ENCODE data around the gene AHCYL2. TPM values are rescaled to one million over a fixed set of nuclear protein-coding genes. Genes with fewer than 3 reads are reported as not detected.

AHCYL2 gene
- total and polyA plus RNA-seq, 4 donors: 44.6 to 138 (median 69.0) TPM

DNA sequence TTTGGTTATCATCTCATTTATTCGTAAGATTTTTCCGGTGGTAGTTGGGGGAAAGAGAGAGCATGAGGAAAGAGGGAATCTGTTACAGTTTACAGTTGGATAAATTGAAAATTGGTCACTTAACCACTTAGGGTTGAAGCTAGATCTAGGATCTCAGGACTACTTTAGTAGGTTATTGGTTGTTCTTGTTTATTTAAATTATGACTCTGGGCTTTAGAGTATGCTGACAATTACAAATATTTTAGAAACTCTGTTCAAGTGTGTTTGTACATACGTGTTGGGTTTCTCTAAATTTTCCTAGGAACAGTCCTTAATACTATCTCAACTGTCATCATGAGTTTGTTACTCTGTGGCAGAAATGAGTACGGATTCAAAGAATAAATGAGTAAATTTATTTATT lies 160.8 kb downstream of the AHCYL2 start:
- peaks cover 5% of the 10 kb centered on the region for H3K36me3 ChIP-seq (ENCODE audit: control insufficient read depth, insufficient read depth, low read length)
- H3K9me3 ChIP-seq (ENCODE audit: control insufficient read depth, insufficient read depth, low read length): no peaks in the 10 kb centered on the region
- H3K4me3 ChIP-seq (ENCODE audit: low read depth, low read length): no peak overlapping the region
- H3K4me1 ChIP-seq (ENCODE audit: control insufficient read depth, insufficient read depth, low read length): peaks cover 4% of the 10 kb centered on the region
- 100% methylated on average over 2 of the region's 4 CpGs for WGBS (ENCODE audit: insufficient coverage)
- DNase-seq (ENCODE audit: low read depth in 4 of 6, low spot score in 6 of 6): no peak
- no peak overlapping the region for H3K27ac ChIP-seq (ENCODE audit: low read depth, low read length)
- H3K27me3 ChIP-seq (ENCODE audit: control insufficient read depth, insufficient read depth, low read length): no peaks in the 10 kb centered on the region

DNA sequence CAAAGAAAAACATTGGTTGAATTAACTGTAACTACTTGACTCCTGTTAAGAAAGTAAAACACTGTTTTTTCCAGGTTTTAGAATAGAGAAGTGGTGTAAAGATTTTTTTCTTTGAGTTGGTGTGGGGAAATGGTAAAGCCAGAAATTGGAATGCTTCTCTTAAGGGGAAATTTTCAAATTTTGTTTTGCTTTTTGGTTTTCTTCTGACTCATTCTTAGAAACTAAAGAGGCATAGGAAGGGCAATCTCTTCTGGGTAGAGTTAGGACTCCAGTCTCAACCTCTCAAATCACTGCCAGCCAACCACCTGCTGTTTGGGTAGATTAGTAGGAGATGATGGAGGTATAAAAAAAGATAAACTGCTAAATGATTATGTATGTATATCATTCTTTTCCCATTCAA lies 161.7 kb downstream of the AHCYL2 start:
- Histone ChIP-seq H3K36me3 (ENCODE audit: control insufficient read depth, insufficient read depth, low read length) (peaks cover 5% of the 10 kb centered on the region), H3K9me3 (ENCODE audit: control insufficient read depth, insufficient read depth, low read length) (no peaks in the 10 kb centered on the region), H3K27me3 (ENCODE audit: control insufficient read depth, insufficient read depth, low read length) (no peaks in the 10 kb centered on the region), H3K27ac (ENCODE audit: low read depth, low read length) (no peak overlapping the region), H3K4me1 (ENCODE audit: control insufficient read depth, insufficient read depth, low read length) (peaks cover 4% of the 10 kb centered on the region), H3K4me3 (ENCODE audit: low read depth, low read length) (no peak overlapping the region)
- no peak for DNase-seq (ENCODE audit: low read depth in 4 of 6, low spot score in 6 of 6)

DNA sequence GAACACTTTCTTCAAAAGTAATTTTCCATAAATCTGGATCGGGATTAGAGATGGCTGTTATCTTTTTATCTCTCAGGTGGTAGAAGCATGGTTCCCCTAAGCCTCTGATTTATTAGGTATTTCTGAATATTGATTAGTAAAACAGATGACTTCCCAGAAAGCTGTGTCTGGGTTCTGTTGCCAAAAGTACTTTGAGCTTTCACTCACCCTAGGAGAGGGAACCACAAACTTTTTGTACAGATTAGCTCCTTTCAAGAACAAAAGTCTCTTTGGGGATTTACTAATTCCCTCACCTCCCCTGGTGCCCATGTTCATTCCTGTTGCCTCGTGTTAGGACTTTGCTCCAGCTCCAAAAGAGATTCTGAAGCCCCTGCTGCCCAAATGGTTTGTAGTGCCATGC lies 162.7 kb downstream of the AHCYL2 start:
- H3K4me1 ChIP-seq (ENCODE audit: control insufficient read depth, insufficient read depth, low read length): peaks cover 4% of the 10 kb centered on the region
- peaks cover under 1% of the 10 kb centered on the region for H3K36me3 ChIP-seq (ENCODE audit: control insufficient read depth, insufficient read depth, low read length)
- 14% methylated on average over 1 of the region's 2 CpGs for WGBS (ENCODE audit: insufficient coverage)
- no peaks in the 10 kb centered on the region for H3K27me3 ChIP-seq (ENCODE audit: control insufficient read depth, insufficient read depth, low read length)
- H3K9me3 ChIP-seq (ENCODE audit: control insufficient read depth, insufficient read depth, low read length): no peaks in the 10 kb centered on the region
- no peak overlapping the region for H3K4me3 ChIP-seq (ENCODE audit: low read depth, low read length)
- H3K27ac ChIP-seq (ENCODE audit: low read depth, low read length): no peak overlapping the region
- no peak for DNase-seq (ENCODE audit: low read depth in 4 of 6, low spot score in 6 of 6)

DNA sequence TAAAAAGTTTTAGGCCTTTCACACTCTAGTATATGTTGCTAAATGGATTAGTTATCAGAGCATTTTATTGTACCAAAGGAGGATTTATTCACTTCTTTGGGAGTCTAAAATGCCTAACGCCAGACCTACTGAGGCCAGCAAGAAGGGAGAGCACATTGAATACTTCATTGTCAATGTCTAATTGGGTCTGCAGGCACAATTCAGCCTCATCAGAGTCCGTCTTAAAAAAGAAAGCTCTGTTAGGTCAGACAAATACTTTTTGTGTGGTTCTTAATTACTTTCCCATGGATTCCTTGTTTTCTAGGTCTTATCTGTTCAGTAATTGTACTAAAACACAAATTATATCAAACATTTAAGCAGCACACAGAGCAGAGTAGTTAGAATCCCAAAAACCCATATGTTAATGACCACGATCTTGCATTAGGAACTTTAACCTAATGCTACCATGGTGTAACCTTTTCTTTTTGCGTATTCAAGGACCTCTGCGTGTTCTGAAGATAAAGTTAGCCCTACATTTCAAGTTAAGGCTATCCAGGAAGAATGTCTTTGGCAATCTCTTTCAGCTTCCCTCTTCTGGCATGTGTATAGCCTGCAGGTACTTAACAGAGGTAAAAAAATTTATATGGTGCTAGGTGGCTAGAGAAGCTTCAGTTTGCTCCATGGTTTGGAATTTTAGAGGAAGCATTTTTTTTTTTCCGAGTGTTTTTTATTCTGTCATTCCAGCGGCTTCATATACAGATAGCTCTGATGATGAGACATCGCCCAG lies 163.7 kb downstream of the AHCYL2 start:
- no peak overlapping the region for H3K27ac ChIP-seq (ENCODE audit: low read depth, low read length)
- 62% methylated on average over 7 of the region's 8 CpGs for WGBS (ENCODE audit: insufficient coverage)
- no peak overlapping the region for H3K4me3 ChIP-seq (ENCODE audit: low read depth, low read length)

DNA sequence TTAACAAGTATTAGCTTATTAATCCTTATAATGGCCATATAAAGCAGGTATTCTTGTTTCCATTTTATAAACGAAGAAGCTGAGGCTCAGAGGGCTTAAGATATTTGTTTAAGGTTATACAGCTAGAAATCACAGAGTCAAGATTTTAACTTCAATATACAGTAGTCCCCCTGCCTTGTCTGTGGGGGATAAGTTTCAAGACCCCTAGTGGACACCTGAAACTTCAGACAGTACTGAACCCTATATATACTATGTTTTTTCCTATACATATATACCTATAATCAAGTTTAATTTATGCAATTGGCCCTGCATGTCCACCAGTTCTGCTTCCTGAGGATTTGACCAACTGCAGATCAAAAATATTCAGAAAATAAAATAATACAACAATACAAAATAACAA lies 165.0 kb downstream of the AHCYL2 start:
- no peaks in the 10 kb centered on the region for H3K9me3 ChIP-seq (ENCODE audit: control insufficient read depth, insufficient read depth, low read length)
- whole genome bisulfite sequencing (ENCODE audit: insufficient coverage): no CpG with 5 or more reads among the region's 1 CpG
- peaks cover 4% of the 10 kb centered on the region for H3K4me1 ChIP-seq (ENCODE audit: control insufficient read depth, insufficient read depth, low read length)
- no peak overlapping the region for H3K27ac ChIP-seq (ENCODE audit: low read depth, low read length)
- H3K36me3 ChIP-seq (ENCODE audit: control insufficient read depth, insufficient read depth, low read length): no peaks in the 10 kb centered on the region
- no peak for DNase-seq (ENCODE audit: low read depth in 4 of 6, low spot score in 6 of 6)
- H3K27me3 ChIP-seq (ENCODE audit: control insufficient read depth, insufficient read depth, low read length): no peaks in the 10 kb centered on the region
- H3K4me3 ChIP-seq (ENCODE audit: low read depth, low read length): no peak overlapping the region

More for the DNA sequence above, 163.7 kb downstream of the AHCYL2 start:
- no peaks in the 10 kb centered on the region for H3K36me3 ChIP-seq (ENCODE audit: control insufficient read depth, insufficient read depth, low read length)
- peaks cover 4% of the 10 kb centered on the region for H3K4me1 ChIP-seq (ENCODE audit: control insufficient read depth, insufficient read depth, low read length)
- H3K9me3 ChIP-seq (ENCODE audit: control insufficient read depth, insufficient read depth, low read length): no peaks in the 10 kb centered on the region
- no peaks in the 10 kb centered on the region for H3K27me3 ChIP-seq (ENCODE audit: control insufficient read depth, insufficient read depth, low read length)
- peak in 2 of 6 donors; percentile 42 to 58 for DNase-seq (ENCODE audit: low read depth in 4 of 6, low spot score in 6 of 6)

DNA sequence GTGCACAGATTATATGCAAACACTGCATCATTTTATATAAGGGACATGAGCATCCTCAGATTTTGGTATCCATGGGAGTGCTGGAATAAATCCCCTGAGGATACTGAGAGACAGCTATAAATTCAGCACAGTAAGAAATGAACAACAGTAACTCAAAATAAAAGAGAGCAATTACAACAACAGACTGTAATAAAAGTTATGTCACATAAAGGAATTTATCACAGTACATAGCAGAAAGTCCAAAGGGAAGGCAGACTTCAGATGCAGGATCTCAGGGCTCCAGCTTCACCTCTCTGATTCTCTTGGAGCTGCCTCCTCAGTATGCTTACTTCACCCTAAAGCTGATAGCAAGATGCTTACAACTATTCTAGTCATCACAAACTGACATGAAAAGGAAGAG lies 165.5 kb downstream of the AHCYL2 start:
- no peak overlapping the region for H3K27ac ChIP-seq (ENCODE audit: low read depth, low read length)
- no peaks in the 10 kb centered on the region for H3K27me3 ChIP-seq (ENCODE audit: control insufficient read depth, insufficient read depth, low read length)
- H3K9me3 ChIP-seq (ENCODE audit: control insufficient read depth, insufficient read depth, low read length): no peaks in the 10 kb centered on the region
- H3K4me1 ChIP-seq (ENCODE audit: control insufficient read depth, insufficient read depth, low read length): peaks cover 4% of the 10 kb centered on the region
- peak in 1 of 6 donors; percentile 11 for DNase-seq (ENCODE audit: low read depth in 4 of 6, low spot score in 6 of 6)
- H3K4me3 ChIP-seq (ENCODE audit: low read depth, low read length): no peak overlapping the region
- no peaks in the 10 kb centered on the region for H3K36me3 ChIP-seq (ENCODE audit: control insufficient read depth, insufficient read depth, low read length)

DNA sequence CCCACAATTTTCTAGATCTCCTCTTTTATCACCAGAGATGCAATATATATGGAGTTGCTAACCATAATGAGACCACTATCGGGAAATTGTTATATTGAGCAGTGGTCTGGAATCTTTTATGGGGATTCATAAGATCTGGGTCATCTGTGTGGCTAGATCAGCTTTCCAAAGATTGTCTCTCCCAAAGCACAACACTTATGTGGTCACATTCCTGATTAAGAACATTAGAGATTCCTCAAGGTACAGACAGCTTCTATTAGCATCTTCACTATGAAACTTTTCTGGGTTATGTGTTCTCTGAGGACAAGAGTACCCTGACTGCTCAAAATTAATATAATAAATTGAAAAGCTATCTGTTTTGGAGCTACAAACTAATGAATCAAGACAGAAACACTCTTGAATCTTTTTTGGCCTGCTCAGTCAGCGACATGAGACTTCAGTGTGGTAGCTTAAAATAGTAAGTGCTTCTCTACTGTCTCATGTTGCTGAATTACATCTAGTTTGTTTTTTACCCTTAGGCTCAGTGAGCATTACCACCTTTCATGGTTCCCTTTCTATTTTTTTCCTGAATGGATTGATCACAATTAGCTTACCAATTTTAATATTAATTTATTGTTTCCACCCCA lies 166.8 kb downstream of the AHCYL2 start:
- H3K4me1 ChIP-seq (ENCODE audit: control insufficient read depth, insufficient read depth, low read length): peaks cover 4% of the 10 kb centered on the region
- DNase-seq (ENCODE audit: low read depth in 4 of 6, low spot score in 6 of 6): no peak
- H3K9me3 ChIP-seq (ENCODE audit: control insufficient read depth, insufficient read depth, low read length): no peaks in the 10 kb centered on the region
- no peak overlapping the region for H3K4me3 ChIP-seq (ENCODE audit: low read depth, low read length)
- H3K27ac ChIP-seq (ENCODE audit: low read depth, low read length): no peak overlapping the region
- no CpG with 5 or more reads among the region's 2 CpGs for WGBS (ENCODE audit: insufficient coverage)
- H3K27me3 ChIP-seq (ENCODE audit: control insufficient read depth, insufficient read depth, low read length): no peaks in the 10 kb centered on the region
- no peaks in the 10 kb centered on the region for H3K36me3 ChIP-seq (ENCODE audit: control insufficient read depth, insufficient read depth, low read length)

DNA sequence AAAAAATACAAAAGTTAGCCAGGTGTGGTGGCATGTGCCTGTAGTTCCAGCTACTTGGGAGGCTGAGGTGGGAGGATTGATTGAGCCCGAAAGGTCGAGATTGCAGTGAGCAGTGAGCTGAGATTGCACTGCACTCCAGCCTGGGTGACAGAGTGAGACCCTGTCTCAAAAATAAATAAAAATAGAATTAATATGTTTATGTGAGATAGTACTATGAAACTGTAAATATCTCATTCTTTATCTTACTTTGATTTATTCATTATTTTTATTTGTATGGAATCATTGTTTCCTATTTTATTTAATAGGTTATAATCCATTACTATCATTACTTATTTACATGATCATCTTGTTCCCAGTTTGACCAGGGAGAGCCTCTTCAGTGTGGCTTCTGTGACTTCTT lies 168.4 kb downstream of the AHCYL2 start:
- whole genome bisulfite sequencing (ENCODE audit: insufficient coverage): no CpG with 5 or more reads among the region's 2 CpGs
- Histone ChIP-seq H3K4me3 (ENCODE audit: low read depth, low read length) (no peak overlapping the region), H3K27me3 (ENCODE audit: control insufficient read depth, insufficient read depth, low read length) (no peaks in the 10 kb centered on the region), H3K4me1 (ENCODE audit: control insufficient read depth, insufficient read depth, low read length) (no peaks in the 10 kb centered on the region), H3K36me3 (ENCODE audit: control insufficient read depth, insufficient read depth, low read length) (no peaks in the 10 kb centered on the region), H3K27ac (ENCODE audit: low read depth, low read length) (no peak overlapping the region), H3K9me3 (ENCODE audit: control insufficient read depth, insufficient read depth, low read length) (no peaks in the 10 kb centered on the region)
- DNase-seq (ENCODE audit: low read depth in 4 of 6, low spot score in 6 of 6): no peak

DNA sequence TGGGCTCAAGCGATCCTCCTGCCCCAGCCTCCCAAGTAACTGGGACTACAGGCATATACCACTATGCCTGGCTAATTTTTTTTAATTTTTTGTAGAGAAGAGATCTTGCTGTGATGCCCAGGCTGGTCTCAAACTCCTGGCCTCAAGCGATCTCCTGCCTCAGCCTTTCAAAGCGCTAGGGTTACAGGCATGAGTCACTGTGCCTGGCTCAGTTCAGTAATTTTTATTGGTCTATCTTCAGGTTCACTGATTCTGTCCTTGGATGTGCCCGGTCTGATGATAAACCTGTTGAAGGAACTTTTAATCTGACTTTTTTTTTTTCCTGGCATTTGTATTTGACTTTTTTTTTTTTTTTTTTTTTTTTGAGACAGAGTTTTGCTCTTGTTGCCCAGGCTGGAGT lies 169.3 kb downstream of the AHCYL2 start:
- Histone ChIP-seq H3K4me3 (ENCODE audit: low read depth, low read length) (no peak overlapping the region), H3K4me1 (ENCODE audit: control insufficient read depth, insufficient read depth, low read length) (no peaks in the 10 kb centered on the region), H3K27ac (ENCODE audit: low read depth, low read length) (no peak overlapping the region), H3K27me3 (ENCODE audit: control insufficient read depth, insufficient read depth, low read length) (no peaks in the 10 kb centered on the region), H3K9me3 (ENCODE audit: control insufficient read depth, insufficient read depth, low read length) (no peaks in the 10 kb centered on the region), H3K36me3 (ENCODE audit: control insufficient read depth, insufficient read depth, low read length) (no peaks in the 10 kb centered on the region)
- no CpG with 5 or more reads among the region's 4 CpGs for WGBS (ENCODE audit: insufficient coverage)
- no peak for DNase-seq (ENCODE audit: low read depth in 4 of 6, low spot score in 6 of 6)
